Stomach smooth muscle (tissue), 2 donors: Measurements from ENCODE around the gene PHB1.
"Not testable (repeated sequence)": the region's sequence is repeated elsewhere in the genome, so short reads cannot be mapped to it uniquely, and the experiment has no call there.

Source experiments
- H3K27ac ChIP-seq: one replicate; pipeline ENCODE4 v1.7.0; 2013; ENCODE audit warnings: mild to moderate bottlenecking, low read length, inconsistent platforms
- H3K27me3 ChIP-seq, 2 donors: one replicate each; pipeline ENCODE4 v1.7.0; 2013; ENCODE audit warnings: low read length in 2 of 2; ENCODE audit not compliant: insufficient read depth in 2 of 2, control insufficient read depth in 1 of 2
- H3K36me3 ChIP-seq, 2 donors: one replicate each; pipeline ENCODE4 v1.7.0; 2013; ENCODE audit warnings: low read length in 2 of 2; ENCODE audit not compliant: control insufficient read depth in 2 of 2, insufficient read depth in 2 of 2
- H3K4me1 ChIP-seq: one replicate; pipeline ENCODE4 v1.7.0; 2013; ENCODE audit warnings: low read length; ENCODE audit not compliant: control insufficient read depth, insufficient read depth
- H3K4me3 ChIP-seq, 2 donors: one replicate each; pipeline ENCODE4 v1.7.0; 2013; ENCODE audit warnings: low read length in 2 of 2
- H3K9ac ChIP-seq, 2 donors: one replicate each; pipeline ENCODE4 v1.7.0; 2013; ENCODE audit warnings: low read length in 2 of 2, mild to moderate bottlenecking in 1 of 2
- H3K9me3 ChIP-seq, 2 donors: one replicate each; pipeline ENCODE4 v1.7.0; 2013; ENCODE audit warnings: low read length in 2 of 2; ENCODE audit not compliant: control insufficient read depth in 2 of 2
- donor health status: healthy.
- donor health status: Pancreatic carcinoma.

Gene PHB1

DNA sequence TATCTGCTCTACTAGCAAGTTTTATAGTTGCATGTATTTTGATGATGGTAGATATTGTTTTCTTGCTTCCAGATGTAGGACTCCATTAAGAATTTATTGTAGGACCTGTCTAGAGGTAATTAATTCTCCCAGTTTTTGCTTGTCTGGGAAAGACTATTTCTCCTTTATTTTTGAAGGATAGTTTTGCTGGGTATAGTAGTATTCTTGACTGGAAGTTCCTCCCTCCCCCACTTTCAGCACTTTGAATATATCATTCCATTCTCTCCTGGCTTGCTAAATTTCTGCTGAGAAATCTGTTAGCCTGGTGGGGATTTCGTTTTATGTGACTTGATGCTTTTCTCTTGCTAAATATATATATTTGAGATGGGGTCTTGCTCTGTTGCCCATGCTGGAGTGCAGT lies 8.0 kb upstream of the PHB1 start:
- Histone ChIP-seq H3K4me3 (no peak overlapping the region), H3K27ac (no peak overlapping the region), H3K4me1 (no peaks in the 10 kb centered on the region), H3K27me3 (no peaks in the 10 kb centered on the region), H3K9me3 (peaks cover 4 to 5% of the 10 kb centered on the region in 2 donors), H3K36me3 (no peaks in the 10 kb centered on the region), H3K9ac (no peak overlapping the region)

DNA sequence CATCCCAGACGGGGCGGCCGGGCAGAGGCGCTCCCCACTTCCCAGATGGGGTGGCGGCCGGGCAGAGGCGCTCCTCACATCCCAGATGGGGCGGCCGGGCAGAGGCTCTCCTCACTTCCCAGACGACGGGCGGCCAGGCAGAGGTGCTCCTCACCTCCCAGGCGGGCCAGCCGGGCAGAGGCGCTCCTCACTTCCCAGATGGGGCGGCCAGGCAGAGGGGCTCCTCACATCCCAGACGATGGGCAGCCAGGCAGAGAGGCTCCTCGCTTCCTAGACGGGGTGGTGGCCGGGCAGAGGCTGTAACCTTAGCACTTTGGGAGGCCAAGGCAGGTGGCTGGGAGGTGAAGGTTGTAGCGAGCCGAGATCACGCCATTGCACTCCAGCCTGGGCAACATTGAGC lies 5.1 kb upstream of the PHB1 start:
- not testable (repeated sequence) for H3K9ac ChIP-seq, H3K27me3 ChIP-seq, H3K4me1 ChIP-seq, H3K36me3 ChIP-seq, H3K4me3 ChIP-seq, H3K9me3 ChIP-seq, H3K27ac ChIP-seq

DNA sequence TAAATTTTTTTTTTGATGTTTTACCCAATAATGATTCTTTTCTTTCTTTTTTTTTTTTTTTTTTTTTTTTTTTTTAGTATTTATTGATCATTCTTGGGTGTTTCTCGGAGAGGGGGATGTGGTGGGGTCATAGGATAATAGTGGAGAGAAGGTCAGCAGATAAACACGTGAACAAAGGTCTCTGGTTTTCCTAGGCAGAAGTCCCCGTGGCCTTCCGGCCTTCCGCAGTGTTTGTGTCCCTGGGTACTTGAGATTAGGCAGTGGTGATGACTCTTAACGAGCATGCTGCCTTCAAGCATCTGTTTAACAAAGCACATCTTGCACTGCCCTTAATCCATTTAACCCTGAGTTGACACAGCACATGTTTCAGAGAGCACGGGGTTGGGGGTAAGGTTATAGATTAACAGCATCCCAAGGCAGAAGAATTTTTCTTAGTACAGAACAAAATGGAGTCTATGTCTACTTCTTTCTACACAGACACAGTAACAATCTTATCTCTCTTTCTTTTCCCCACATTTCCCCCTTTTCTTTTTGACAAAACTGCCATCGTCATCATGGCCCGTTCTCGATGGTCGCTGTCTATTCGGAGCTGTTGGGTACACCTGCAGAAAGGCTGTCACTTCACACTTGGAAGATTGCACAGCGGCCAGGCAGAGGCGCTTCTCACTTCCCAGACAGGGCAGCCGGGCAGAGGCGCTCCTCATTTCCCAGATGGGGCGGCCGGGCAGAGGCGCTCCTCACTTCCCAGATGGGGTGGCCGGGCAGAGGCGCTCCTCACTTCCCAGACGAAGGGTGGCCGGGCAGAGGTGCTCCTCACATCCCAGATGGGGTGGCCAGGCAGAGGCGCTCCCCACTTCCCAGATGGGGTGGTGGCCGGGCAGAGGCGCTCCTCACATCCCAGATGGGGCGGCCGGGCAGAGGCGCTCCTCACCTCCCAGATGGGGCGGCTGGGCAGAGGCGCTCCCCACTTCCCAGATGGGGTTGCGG lies 4.4 kb upstream of the PHB1 start:
- not testable (repeated sequence) for H3K9me3 ChIP-seq, H3K9ac ChIP-seq, H3K27ac ChIP-seq, H3K27me3 ChIP-seq, H3K4me1 ChIP-seq, H3K36me3 ChIP-seq, H3K4me3 ChIP-seq

DNA sequence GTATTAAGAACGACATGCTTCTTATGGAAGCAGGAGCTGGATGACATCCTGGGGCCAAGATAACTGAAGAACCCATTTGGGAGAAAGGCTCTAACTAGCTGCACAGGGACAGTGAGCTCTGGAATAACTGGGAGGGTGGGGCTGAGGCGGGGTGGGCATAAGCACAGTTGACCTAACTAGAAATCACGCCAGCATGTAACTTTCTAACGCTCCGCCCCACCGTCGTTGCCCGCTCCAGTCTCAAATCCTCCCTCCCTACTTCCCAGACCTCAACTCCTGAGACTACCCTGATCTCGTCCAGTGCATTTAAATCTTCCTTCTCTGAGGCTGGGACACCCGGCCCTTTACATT lies 436 bp downstream of the PHB1 start:
- Histone ChIP-seq H3K27me3 (no peaks in the 10 kb centered on the region), H3K9me3 (no peaks in the 10 kb centered on the region), H3K9ac (peak overlapping the region; percentile 73 to 81), H3K27ac (no peak overlapping the region), H3K4me1 (peaks cover 18% of the 10 kb centered on the region), H3K36me3 (peaks cover 23 to 26% of the 10 kb centered on the region in 2 donors), H3K4me3 (peak overlapping the region; percentile 94 to 99)

GRCh38 chr17:49409066-49409465 lies 5.6 kb downstream of the PHB1 start:
- H3K4me1 ChIP-seq, result peaks cover 14% of the 10 kb centered on the region
- no peaks in the 10 kb centered on the region for H3K9me3 ChIP-seq
- peaks cover 67% of the 10 kb centered on the region in 2 donors for H3K36me3 ChIP-seq
- no peaks in the 10 kb centered on the region for H3K27me3 ChIP-seq
- no peak overlapping the region for H3K4me3 ChIP-seq
- H3K9ac ChIP-seq, result no peak overlapping the region
- no peak overlapping the region for H3K27ac ChIP-seq

DNA sequence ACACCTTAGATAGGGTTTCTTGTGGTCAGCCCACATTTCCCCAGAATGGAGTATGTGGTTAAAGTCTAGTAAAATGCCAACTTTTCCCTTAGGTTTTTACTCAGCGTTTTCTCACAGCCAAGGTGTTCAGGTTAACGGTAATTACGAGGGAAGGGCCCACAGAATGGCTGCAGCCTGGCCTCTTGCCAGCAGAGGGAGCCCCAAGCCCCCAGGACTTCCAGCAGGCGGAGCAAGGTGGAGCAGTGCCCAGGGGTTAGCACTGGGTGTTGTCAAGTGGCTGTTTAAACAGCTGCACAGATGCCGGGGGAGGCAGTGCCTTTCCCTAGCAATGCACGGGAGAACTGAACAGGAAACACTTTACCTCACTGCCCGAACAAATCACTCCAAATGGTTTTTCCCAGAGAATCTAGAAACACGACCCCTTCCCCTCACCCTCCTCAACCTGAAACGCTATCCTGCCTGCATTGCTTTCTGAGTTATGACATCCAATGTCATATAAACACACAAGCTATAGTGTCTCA lies 6.6 kb downstream of the PHB1 start:
- H3K27ac ChIP-seq, result no peak overlapping the region
- no peaks in the 10 kb centered on the region for H3K9me3 ChIP-seq
- H3K4me3 ChIP-seq, result no peak overlapping the region
- no peaks in the 10 kb centered on the region for H3K27me3 ChIP-seq
- peaks cover 6% of the 10 kb centered on the region for H3K4me1 ChIP-seq
- peaks cover 70 to 73% of the 10 kb centered on the region in 2 donors for H3K36me3 ChIP-seq
- H3K9ac ChIP-seq, result peak overlapping the region in 1 of 2 donors; percentile 21

DNA sequence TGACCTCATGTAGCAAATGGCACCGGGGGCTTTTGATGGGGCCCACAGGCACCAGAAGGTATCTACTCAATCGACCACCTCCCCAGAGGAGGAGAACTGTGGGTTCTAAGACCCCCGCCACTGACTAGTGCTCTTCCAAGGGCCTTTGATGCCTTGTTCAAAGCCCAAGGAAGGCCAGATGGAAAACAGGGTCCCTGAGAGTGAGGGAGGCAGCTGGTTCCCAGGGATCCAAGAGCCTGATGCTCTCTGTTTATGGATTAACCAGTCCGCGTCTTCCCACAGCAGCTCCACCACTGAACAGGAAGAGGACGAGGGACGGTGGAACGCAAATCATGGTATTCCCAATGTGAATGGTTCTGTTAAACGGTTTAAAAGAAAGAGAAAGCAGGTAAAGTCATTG lies 7.6 kb downstream of the PHB1 start:
- Histone ChIP-seq H3K9me3 (no peaks in the 10 kb centered on the region), H3K4me1 (peaks cover 6% of the 10 kb centered on the region), H3K36me3 (peaks cover 61 to 66% of the 10 kb centered on the region in 2 donors), H3K27me3 (no peaks in the 10 kb centered on the region), H3K9ac (no peak overlapping the region), H3K4me3 (no peak overlapping the region), H3K27ac (no peak overlapping the region)

DNA sequence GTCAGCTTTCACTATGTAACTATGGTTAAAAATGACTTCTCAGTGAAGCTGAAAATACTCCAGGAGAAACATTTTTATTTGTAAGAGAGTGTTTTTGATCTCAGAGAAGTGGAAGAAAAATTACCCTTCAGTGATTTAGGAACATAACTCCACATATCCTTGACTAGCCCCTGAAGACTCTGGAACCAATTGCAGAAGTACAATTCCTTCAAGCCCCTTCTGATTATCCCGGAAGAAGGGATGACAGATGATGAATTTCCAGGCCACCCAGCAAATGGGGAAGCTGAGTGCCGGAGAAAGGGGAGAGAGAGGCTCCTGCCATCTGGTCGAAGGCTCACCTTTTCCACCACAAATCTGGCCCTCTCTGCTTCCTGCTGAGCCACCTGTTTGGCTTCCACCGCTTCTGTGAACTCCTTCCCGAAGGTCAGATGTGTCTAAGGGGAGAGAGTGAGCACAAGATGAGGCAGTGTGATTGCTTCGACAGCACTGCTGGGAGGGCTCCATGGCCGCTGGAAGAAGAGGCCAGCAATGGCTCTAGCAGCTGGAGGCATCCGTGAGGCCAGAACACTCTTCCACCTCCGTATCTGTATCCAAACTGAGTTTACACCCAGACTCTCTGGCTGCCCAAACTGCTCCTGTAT lies 8.1 kb downstream of the PHB1 start:
- H3K9me3 ChIP-seq, result no peaks in the 10 kb centered on the region
- no peaks in the 10 kb centered on the region for H3K27me3 ChIP-seq
- no peak overlapping the region for H3K9ac ChIP-seq
- peaks cover 59 to 64% of the 10 kb centered on the region in 2 donors for H3K36me3 ChIP-seq
- H3K4me1 ChIP-seq, result peaks cover 6% of the 10 kb centered on the region
- H3K27ac ChIP-seq, result no peak overlapping the region
- no peak overlapping the region for H3K4me3 ChIP-seq

- H3K9ac ChIP-seq, result no peak overlapping the region
- peaks cover 6% of the 10 kb centered on the region for H3K4me1 ChIP-seq
- no peak overlapping the region for H3K27ac ChIP-seq
- H3K27me3 ChIP-seq, result no peaks in the 10 kb centered on the region
- peaks cover 48 to 53% of the 10 kb centered on the region in 2 donors for H3K36me3 ChIP-seq
- no peaks in the 10 kb centered on the region for H3K9me3 ChIP-seq
- H3K4me3 ChIP-seq, result no peak overlapping the region
Measured at GRCh38 chr17:49404906-49405305, 9.8 kb downstream of the PHB1 start.

GRCh38 chr17:49404361-49404760 lies 10.3 kb downstream of the PHB1 start:
- no peaks in the 10 kb centered on the region for H3K27me3 ChIP-seq
- no peak overlapping the region for H3K4me3 ChIP-seq
- H3K9me3 ChIP-seq, result no peaks in the 10 kb centered on the region
- no peak overlapping the region for H3K9ac ChIP-seq
- peaks cover 6% of the 10 kb centered on the region for H3K4me1 ChIP-seq
- H3K27ac ChIP-seq, result no peak overlapping the region
- H3K36me3 ChIP-seq, result peaks cover 46 to 52% of the 10 kb centered on the region in 2 donors
